Right lobe of liver (tissue), 4 donors: Measurements from ENCODE around the gene WSCD2.

Experiments
- POLR2A ChIP-seq: fragments of 450-650 bp; IDR thresholded peaks from one replicate; pipeline ENCODE4 v1.6.1; 2017; ENCODE audit warnings: antibody characterized with exemption, mild to moderate bottlenecking
- TF ChIP-seq, protein P1 (sequence below), 4 donors: fragments of 200-600 bp in 3 of 4; fragments of 450-650 bp in 1 of 4; IDR thresholded peaks; one replicate each; pipeline versions ENCODE4 v1.5.1 to v1.8.0; 2016 to 2022; ENCODE audit warnings: antibody characterized with exemption in 4 of 4, mild to moderate bottlenecking in 2 of 4
- donor health status: DM: no; HTN: no; CAD: no.
- donor health status: DM: no; HTN: no; CAD: no.
- donor health status: DM: no; HTN: yes; CAD: no.

DNA sequence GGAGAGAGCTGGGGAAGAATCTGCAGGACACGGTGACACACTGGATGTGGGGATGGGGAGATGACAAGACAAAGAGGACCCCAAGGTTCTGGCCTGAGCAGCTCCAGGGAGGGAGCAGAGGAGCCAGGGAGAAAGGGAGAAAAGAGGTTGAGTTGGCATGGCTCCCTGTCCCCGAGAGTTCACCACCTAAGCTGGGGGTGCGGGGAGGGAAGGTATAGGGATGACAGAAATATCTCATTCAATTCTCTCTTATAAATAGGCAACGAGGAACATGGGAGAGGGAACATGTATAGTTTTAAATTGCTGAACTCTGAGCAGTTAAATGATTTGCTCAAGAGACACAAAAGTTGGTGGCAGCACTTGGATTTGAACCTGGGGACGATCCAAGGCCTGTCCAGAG lies 124.9 kb downstream of the WSCD2 start:
- TF ChIP-seq, protein P1, sequence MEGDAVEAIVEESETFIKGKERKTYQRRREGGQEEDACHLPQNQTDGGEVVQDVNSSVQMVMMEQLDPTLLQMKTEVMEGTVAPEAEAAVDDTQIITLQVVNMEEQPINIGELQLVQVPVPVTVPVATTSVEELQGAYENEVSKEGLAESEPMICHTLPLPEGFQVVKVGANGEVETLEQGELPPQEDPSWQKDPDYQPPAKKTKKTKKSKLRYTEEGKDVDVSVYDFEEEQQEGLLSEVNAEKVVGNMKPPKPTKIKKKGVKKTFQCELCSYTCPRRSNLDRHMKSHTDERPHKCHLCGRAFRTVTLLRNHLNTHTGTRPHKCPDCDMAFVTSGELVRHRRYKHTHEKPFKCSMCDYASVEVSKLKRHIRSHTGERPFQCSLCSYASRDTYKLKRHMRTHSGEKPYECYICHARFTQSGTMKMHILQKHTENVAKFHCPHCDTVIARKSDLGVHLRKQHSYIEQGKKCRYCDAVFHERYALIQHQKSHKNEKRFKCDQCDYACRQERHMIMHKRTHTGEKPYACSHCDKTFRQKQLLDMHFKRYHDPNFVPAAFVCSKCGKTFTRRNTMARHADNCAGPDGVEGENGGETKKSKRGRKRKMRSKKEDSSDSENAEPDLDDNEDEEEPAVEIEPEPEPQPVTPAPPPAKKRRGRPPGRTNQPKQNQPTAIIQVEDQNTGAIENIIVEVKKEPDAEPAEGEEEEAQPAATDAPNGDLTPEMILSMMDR (IDR thresholded peaks at IDR 0.05) = no peak
- no peak for TF ChIP-seq POLR2A
